Measurements from ENCODE around the gene IMMP2L. TPM values are rescaled to one million over a fixed set of nuclear protein-coding genes. Genes with fewer than 3 reads are reported as not detected.
"Not testable (repeated sequence)": the region's sequence is repeated elsewhere in the genome, so short reads cannot be mapped to it uniquely, and the experiment has no call there.

Gene IMMP2L
- total RNA-seq, 2 donors from 2014 or later = 7.3 to 7.7 TPM

- Histone ChIP-seq H3K27me3 (no peaks in the 10 kb centered on the region), H3K27ac (no peak overlapping the region), H3K4me3 (no peak overlapping the region), H3K36me3 (no peaks in the 10 kb centered on the region), H3K9me3 (no peaks in the 10 kb centered on the region), H3K4me1 (no peaks in the 10 kb centered on the region)
- no peak for DNase-seq (ENCODE audit: low spot score)
- TF ChIP-seq CTCF (IDR thresholded peaks at IDR 0.05) = no peak
Observed at GRCh38 chr7:111282626-111283025, 279.7 kb downstream of the IMMP2L start.

DNA sequence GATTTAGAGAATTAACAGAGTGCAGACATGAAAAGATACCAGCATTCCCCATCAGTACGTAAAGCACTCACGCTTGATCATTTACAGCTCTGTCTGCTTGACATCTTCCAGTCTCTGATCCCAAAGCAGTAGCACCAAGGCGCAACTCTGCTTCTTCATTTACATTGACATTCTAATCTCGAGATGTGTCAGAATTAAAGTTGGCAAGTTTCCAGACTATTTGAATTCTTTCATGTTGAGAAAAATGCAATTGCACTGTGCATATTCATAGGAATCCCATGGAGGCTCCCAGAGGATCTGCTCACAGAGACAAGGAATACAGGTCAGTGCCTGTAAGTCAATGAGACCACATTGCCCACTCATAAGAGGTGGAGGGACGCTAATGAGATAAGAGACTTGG is 287.4 kb downstream of the IMMP2L start:
- no peak for DNase-seq (ENCODE audit: low spot score)
- Histone ChIP-seq H3K27me3 (no peaks in the 10 kb centered on the region), H3K4me1 (peaks cover 0 to 6% of the 10 kb centered on the region in 2 donors), H3K9me3 (no peaks in the 10 kb centered on the region), H3K27ac (no peak overlapping the region), H3K36me3 (no peaks in the 10 kb centered on the region), H3K4me3 (no peak overlapping the region)
- TF ChIP-seq CTCF (IDR thresholded peaks at IDR 0.05) = no peak

DNA sequence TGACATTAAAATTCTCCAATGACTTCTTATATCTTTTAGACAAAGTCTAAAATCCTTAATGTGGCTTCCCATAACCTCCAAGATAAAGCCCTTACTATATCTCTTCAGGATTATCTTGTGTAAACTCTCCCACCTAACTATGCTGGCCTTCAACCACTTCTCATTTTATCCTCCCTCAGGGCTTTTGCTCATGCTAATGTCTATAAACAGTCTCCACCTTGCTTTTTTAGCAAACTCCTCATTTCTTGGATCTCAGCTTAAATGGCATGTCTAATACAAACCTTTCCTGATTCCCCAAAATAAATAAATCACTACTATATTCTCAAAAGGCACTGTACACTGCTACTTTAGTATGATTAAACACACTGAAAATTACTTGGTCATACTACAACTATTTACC is 290.2 kb downstream of the IMMP2L start:
- no peak overlapping the region for H3K27ac ChIP-seq
- no peaks in the 10 kb centered on the region for H3K36me3 ChIP-seq

DNA sequence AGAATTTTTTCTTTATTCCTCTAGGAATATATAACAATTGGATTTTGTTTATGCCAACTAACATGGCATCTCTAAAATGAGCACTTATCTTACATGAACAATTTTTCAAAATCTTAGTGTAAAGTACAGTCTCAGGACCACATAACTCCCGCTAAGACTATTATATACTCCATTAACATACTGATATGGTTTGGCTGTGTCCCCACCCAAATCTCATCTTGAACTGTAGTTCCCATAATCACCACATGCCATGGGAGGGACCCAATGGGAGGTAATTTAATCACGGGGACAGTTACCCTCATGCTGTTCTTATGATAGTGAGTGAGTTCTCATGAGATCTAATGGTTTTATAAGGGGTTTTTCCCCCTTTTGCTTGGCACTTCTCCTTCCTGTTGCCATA is 291.5 kb downstream of the IMMP2L start:
- not testable (repeated sequence) for DNase-seq (ENCODE audit: low spot score); H3K4me3 ChIP-seq; H3K27ac ChIP-seq; H3K27me3 ChIP-seq; H3K36me3 ChIP-seq; H3K9me3 ChIP-seq; H3K4me1 ChIP-seq

More for the DNA sequence above, 290.2 kb downstream of the IMMP2L start:
- Histone ChIP-seq H3K27me3 (no peaks in the 10 kb centered on the region), H3K4me1 (peaks cover 0 to 6% of the 10 kb centered on the region in 2 donors), H3K4me3 (no peak overlapping the region), H3K9me3 (no peaks in the 10 kb centered on the region)
- DNase-seq (ENCODE audit: low spot score) = no peak
- TF ChIP-seq CTCF (IDR thresholded peaks at IDR 0.05) = no peak

DNA sequence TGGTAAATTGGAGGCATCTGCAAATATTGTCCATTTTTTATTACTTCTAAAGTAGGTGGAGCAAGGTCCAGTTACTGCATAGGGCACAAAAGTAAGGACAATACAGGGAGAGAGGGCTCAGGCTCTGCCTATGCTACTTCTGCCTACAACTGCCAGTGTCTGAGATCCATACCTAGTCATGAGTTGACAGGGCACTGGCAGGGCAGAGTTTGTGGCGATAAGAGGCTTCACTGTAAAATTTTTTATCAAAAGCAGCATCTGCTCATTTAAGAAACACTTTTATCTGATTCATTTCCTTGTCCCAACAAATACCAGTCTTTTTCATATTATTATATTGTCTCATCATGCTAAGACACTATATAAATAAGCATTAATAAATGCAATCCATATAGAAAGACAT is 293.4 kb downstream of the IMMP2L start:
- H3K27me3 ChIP-seq = no peaks in the 10 kb centered on the region

DNA sequence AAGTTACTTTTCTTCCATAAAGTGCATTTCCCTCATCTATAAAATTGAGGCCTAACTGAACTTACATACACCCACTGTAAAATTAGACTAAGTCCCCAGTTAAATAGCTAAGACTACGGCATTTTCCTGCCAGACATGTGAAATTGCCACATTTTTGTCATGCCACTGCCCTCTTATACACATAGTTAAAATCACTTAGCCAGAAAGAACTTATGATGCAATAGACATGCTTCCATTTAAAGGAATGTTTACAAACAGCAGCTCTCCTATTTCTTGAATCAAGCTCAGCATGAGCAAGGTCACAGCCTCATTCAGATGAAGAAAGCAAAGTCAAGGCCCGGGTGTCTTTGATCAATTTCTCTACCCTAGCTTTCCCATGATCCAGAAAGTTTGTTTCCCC is 295.7 kb downstream of the IMMP2L start:
- Histone ChIP-seq H3K27me3 (no peaks in the 10 kb centered on the region), H3K9me3 (no peaks in the 10 kb centered on the region), H3K27ac (no peak overlapping the region), H3K4me1 (peaks cover 0 to 13% of the 10 kb centered on the region in 2 donors), H3K36me3 (no peaks in the 10 kb centered on the region), H3K4me3 (no peak overlapping the region)
- DNase-seq (ENCODE audit: low spot score) = no peak
- no peak for TF ChIP-seq CTCF (IDR thresholded peaks at IDR 0.05)

More for the DNA sequence above, 293.4 kb downstream of the IMMP2L start:
- no peak for DNase-seq (ENCODE audit: low spot score)
- Histone ChIP-seq H3K4me1 (peaks cover 0 to 10% of the 10 kb centered on the region in 2 donors), H3K36me3 (no peaks in the 10 kb centered on the region), H3K27ac (no peak overlapping the region), H3K4me3 (no peak overlapping the region), H3K9me3 (no peaks in the 10 kb centered on the region)
- TF ChIP-seq CTCF (IDR thresholded peaks at IDR 0.05) = no peak

All from right atrium auricular region (tissue), 2 donors.